Fibroblast of skin of abdomen (primary cell): ENCODE results near the gene S100G. TPM values are rescaled to one million over a fixed set of nuclear protein-coding genes. Genes with fewer than 3 reads are reported as not detected.
"Not testable (repeated sequence)": the region's sequence is repeated elsewhere in the genome, so short reads cannot be mapped to it uniquely, and the experiment has no call there.

Experiments
- DNase-seq: peaks from one replicate; pipeline ENCODE4 v3.0.0-alpha.2; 2013
- polyA plus RNA-seq, 2 experiments: library from polyadenylated mRNA; unstranded; fragments of 120-200 nt; gene quantifications; one replicate each; pipeline ENCODE4 v1.2.1, GENCODE V29; 2013; ENCODE audit not compliant: insufficient read length in 2 of 2

Gene S100G
- not detected for polyA plus RNA-seq (2013, experiment 1 of 2; ENCODE audit: insufficient read length)
- polyA plus RNA-seq (2013, experiment 2 of 2; ENCODE audit: insufficient read length), result not detected

GRCh38 chrX:16649858-16650257 lies at the start of gene S100G:
Gene S100G, plus strand, starts transcription at chrX:16650158. Its CDS starts 849 bp downstream, at chrX:16651007.
- no peak for DNase-seq

- no peak for DNase-seq
Measured at GRCh38 chrX:16601885-16602284, 48.1 kb upstream of the S100G start.

GRCh38 chrX:16603235-16603634 lies 46.7 kb upstream of the S100G start:
- not testable (repeated sequence) for DNase-seq

GRCh38 chrX:16603822-16604221 lies 46.1 kb upstream of the S100G start:
- DNase-seq, result peak; percentile 7

- DNase-seq, result no peak
Measured at GRCh38 chrX:16604337-16604736, 45.6 kb upstream of the S100G start.

GRCh38 chrX:16606142-16606720 lies 43.7 kb upstream of the S100G start:
- DNase-seq, result no peak

- peak; percentile 72 for DNase-seq
Measured at GRCh38 chrX:16610121-16610621, 39.8 kb upstream of the S100G start.

GRCh38 chrX:16610654-16611053 lies 39.3 kb upstream of the S100G start:
- not testable (repeated sequence) for DNase-seq

- no peak for DNase-seq
Measured at GRCh38 chrX:16612257-16612897, 37.6 kb upstream of the S100G start.

GRCh38 chrX:16617382-16617781 lies 32.6 kb upstream of the S100G start:
- DNase-seq, result no peak

GRCh38 chrX:16618422-16618821 lies 31.5 kb upstream of the S100G start:
- no peak for DNase-seq

GRCh38 chrX:16619024-16619423 lies 30.9 kb upstream of the S100G start:
- no peak for DNase-seq

- not testable (repeated sequence) for DNase-seq
Measured at GRCh38 chrX:16628511-16628910, 21.4 kb upstream of the S100G start.

- DNase-seq, result no peak
Measured at GRCh38 chrX:16628946-16629595, 20.9 kb upstream of the S100G start.

- no peak for DNase-seq
Measured at GRCh38 chrX:16629909-16630308, 20.0 kb upstream of the S100G start.

- no peak for DNase-seq
Measured at GRCh38 chrX:16633754-16634153, 16.2 kb upstream of the S100G start.

GRCh38 chrX:16635040-16635439 lies 14.9 kb upstream of the S100G start:
- DNase-seq, result no peak

GRCh38 chrX:16635596-16635995 lies 14.4 kb upstream of the S100G start:
- DNase-seq, result no peak

- DNase-seq, result no peak
Measured at GRCh38 chrX:16638533-16638932, 11.4 kb upstream of the S100G start.

- no peak for DNase-seq
Measured at GRCh38 chrX:16639966-16640365, 10.0 kb upstream of the S100G start.

- no peak for DNase-seq
Measured at GRCh38 chrX:16640823-16641222, 9.1 kb upstream of the S100G start.

- peak; percentile 86 for DNase-seq
Measured at GRCh38 chrX:16643176-16643575, 6.8 kb upstream of the S100G start.

GRCh38 chrX:16646366-16647138 lies 3.4 kb upstream of the S100G start:
- no peak for DNase-seq
